H1 (cell line): ENCODE measurements around the gene MACROD2. TPM values are rescaled to one million over a fixed set of nuclear protein-coding genes. Genes with fewer than 3 reads are reported as not detected.

Experiments
- CTCF ChIA-PET: fragments of 300-600 bp; sonication (Branson Sonifier 250); formaldehyde crosslinking; loops from one replicate; lab custom pipeline; 2021; ENCODE audit not compliant: partially characterized antibody; lab: Charles Lee
- POLR2A ChIA-PET: fragments of 300-600 bp; sonication (Branson Sonifier 250); formaldehyde crosslinking; loops from one replicate; lab custom pipeline; 2021; ENCODE audit warnings: inconsistent platforms; ENCODE audit not compliant: partially characterized antibody; lab: Charles Lee
- DNase-seq, 2 experiments: peaks; one replicate each; pipeline versions ENCODE4 v3.0.0 to v3.0.0-alpha.2; 2010 to 2022; ENCODE audit warnings: low spot score in 2 of 2, low read depth in 1 of 2, mixed read lengths in 1 of 2
- FAIRE-seq: peaks from 2 replicates; lab custom pipeline; 2011; peaks lifted over from hg19 to GRCh38; lab: Jason Lieb, UNC
- H2AFZ ChIP-seq: 2 replicates; pipeline ENCODE4 v1.8.1; 2012; ENCODE audit warnings: low read length, inconsistent platforms
- H2AK5ac ChIP-seq: 2 replicates; pipeline ENCODE4 v1.6.1; 2013; ENCODE audit warnings: low read depth, low read length
- H2BK120ac ChIP-seq: replicated peaks from 2 replicates; pipeline ENCODE3; 2013; ENCODE audit warnings: low read depth, low read length, inconsistent platforms
- H2BK12ac ChIP-seq: 2 replicates; pipeline ENCODE4 v1.6.1; 2013; ENCODE audit warnings: low read depth, low read length
- H2BK15ac ChIP-seq: 2 replicates; pipeline ENCODE4 v1.6.1; 2013; ENCODE audit warnings: low read length
- H2BK20ac ChIP-seq: 2 replicates; pipeline ENCODE4 v1.6.1; 2013; ENCODE audit warnings: low read length
- H2BK5ac ChIP-seq: 2 replicates; pipeline ENCODE4 v1.6.1; 2013; ENCODE audit warnings: low read depth, low read length
- H3K14ac ChIP-seq: 2 replicates; pipeline ENCODE4 v1.6.1; 2013; ENCODE audit warnings: inconsistent platforms; ENCODE audit not compliant: insufficient read length
- H3K18ac ChIP-seq: 2 replicates; pipeline ENCODE4 v1.6.1; 2013; ENCODE audit warnings: low read length; ENCODE audit errors: extremely low read depth
- H3K23ac ChIP-seq: 2 replicates; pipeline ENCODE4 v1.6.1; 2013; ENCODE audit warnings: inconsistent platforms; ENCODE audit not compliant: insufficient read length
- H3K23me2 ChIP-seq: 2 replicates; pipeline ENCODE4 v1.6.1; 2013; ENCODE audit warnings: low read depth, low read length
- H3K27ac ChIP-seq: 2 replicates; pipeline ENCODE4 v1.6.1; 2011; ENCODE audit warnings: low read depth, low read length, inconsistent platforms
- H3K27me3 ChIP-seq, 4 experiments: replicated peaks in 1 of 4; 1 replicate in 1 of 4; 2 replicates in 3 of 4; pipeline versions ENCODE4 v1.6.1 to v1.8.1; 2011 to 2013; ENCODE audit warnings: low read length in 3 of 4, mild to moderate bottlenecking in 3 of 4, inconsistent platforms in 2 of 4, mixed read lengths in 2 of 4, moderate library complexity in 1 of 4; ENCODE audit not compliant: control insufficient read depth in 3 of 4, insufficient read depth in 3 of 4; ENCODE audit errors: extremely low read depth in 1 of 4
- H3K36me3 ChIP-seq, 4 experiments: 2 replicates each; pipeline versions ENCODE4 v1.6.1 to v1.8.1; 2011 to 2013; ENCODE audit warnings: mild to moderate bottlenecking in 4 of 4, low read length in 3 of 4, moderate library complexity in 2 of 4, control low read depth in 1 of 4, inconsistent platforms in 1 of 4; ENCODE audit not compliant: insufficient read depth in 4 of 4, control insufficient read depth in 2 of 4
- H3K4ac ChIP-seq: replicated peaks from 2 replicates; pipeline ENCODE3; 2013; ENCODE audit warnings: low read length, low read depth, mixed read lengths, inconsistent platforms; ENCODE audit not compliant: insufficient read length
- H3K4me1 ChIP-seq, 4 experiments: replicated peaks in 1 of 4; 1 replicate in 1 of 4; 2 replicates in 3 of 4; pipeline versions ENCODE4 v1.6.1 to v1.8.1; 2011 to 2013; ENCODE audit warnings: low read length in 3 of 4, inconsistent platforms in 2 of 4, mixed read lengths in 1 of 4; ENCODE audit not compliant: insufficient read depth in 4 of 4, control insufficient read depth in 3 of 4
- H3K4me2 ChIP-seq, 2 experiments: 2 replicates each; pipeline versions ENCODE4 v1.6.1 to v1.8.1; 2011 to 2013; ENCODE audit warnings: low read depth in 2 of 2, low read length in 2 of 2, control low read depth in 1 of 2, inconsistent platforms in 1 of 2, mild to moderate bottlenecking in 1 of 2; ENCODE audit not compliant: insufficient read depth in 1 of 2
- H3K4me3 ChIP-seq, 4 experiments: fragments of 200-600, 300-600 bp in 1 of 4; sonication (generic), shearing (Covaris generic), sonication (Bioruptor Twin) in 1 of 4; 2 replicates each; pipeline versions ENCODE4 v1.5.1 to v1.8.1; 2011 to 2016; ENCODE audit warnings: low read length in 4 of 4, low read depth in 3 of 4, control low read depth in 2 of 4, inconsistent platforms in 2 of 4, mild to moderate bottlenecking in 2 of 4, mixed read lengths in 1 of 4, moderate library complexity in 1 of 4; ENCODE audit not compliant: insufficient read depth in 2 of 4; ENCODE audit errors: extremely low read depth in 1 of 4
- H3K56ac ChIP-seq: replicated peaks from 2 replicates; pipeline ENCODE3; 2013; ENCODE audit warnings: low read depth, mild to moderate bottlenecking, mixed read lengths, low read length, inconsistent platforms; ENCODE audit not compliant: insufficient read length
- H3K79me1 ChIP-seq: 2 replicates; pipeline ENCODE4 v1.6.1; 2013; ENCODE audit warnings: low read depth, low read length, control low read depth
- H3K79me2 ChIP-seq, 2 experiments: 2 replicates each; pipeline versions ENCODE4 v1.6.1 to v1.8.1; 2012 to 2013; ENCODE audit warnings: low read length in 2 of 2, mild to moderate bottlenecking in 2 of 2, inconsistent platforms in 1 of 2; ENCODE audit not compliant: insufficient read depth in 2 of 2, control insufficient read depth in 1 of 2
- H3K9ac ChIP-seq, 4 experiments: replicated peaks in 1 of 4; 1 replicate in 1 of 4; 2 replicates in 3 of 4; pipeline versions ENCODE4 v1.6.1 to v1.8.1; 2011 to 2013; ENCODE audit warnings: low read depth in 3 of 4, low read length in 3 of 4, control low read depth in 2 of 4, mild to moderate bottlenecking in 2 of 4, moderate library complexity in 2 of 4, inconsistent platforms in 1 of 4; ENCODE audit errors: extremely low read depth in 1 of 4
- H3K9me3 ChIP-seq, 2 experiments: 2 replicates each; pipeline versions ENCODE4 v1.6.1 to v1.8.1; 2012 to 2013; ENCODE audit warnings: mild to moderate bottlenecking in 2 of 2, moderate library complexity in 2 of 2, control low read depth in 1 of 2, inconsistent platforms in 1 of 2, low read depth in 1 of 2, low read length in 1 of 2, mixed read lengths in 1 of 2; ENCODE audit not compliant: insufficient read depth in 2 of 2
- H4K20me1 ChIP-seq, 2 experiments: replicated peaks in 1 of 2; 2 replicates each; pipeline versions ENCODE3 to v1.8.1; 2011 to 2013; ENCODE audit warnings: inconsistent platforms in 2 of 2, low read length in 2 of 2, mild to moderate bottlenecking in 1 of 2; ENCODE audit not compliant: insufficient read depth in 2 of 2, control insufficient read depth in 1 of 2
- H4K5ac ChIP-seq: 2 replicates; pipeline ENCODE4 v1.6.1; 2013; ENCODE audit warnings: low read length, low read depth, mixed read lengths, inconsistent platforms; ENCODE audit not compliant: insufficient read length
- H4K8ac ChIP-seq: 2 replicates; pipeline ENCODE4 v1.8.0; 2013; ENCODE audit warnings: mild to moderate bottlenecking, moderate library complexity, low read length, inconsistent platforms; ENCODE audit not compliant: insufficient read depth; ENCODE audit errors: extremely low read depth
- H4K91ac ChIP-seq: replicated peaks from 2 replicates; pipeline ENCODE3; 2013; ENCODE audit warnings: low read length, mixed read lengths, inconsistent platforms; ENCODE audit not compliant: insufficient read length
- ATF3 ChIP-seq: IDR thresholded peaks from 2 replicates; pipeline ENCODE4 v1.6.1; 2011; ENCODE audit warnings: low read depth, mild to moderate bottlenecking, low read length; ENCODE audit not compliant: insufficient read depth
- BCL11A ChIP-seq, 2 experiments: IDR thresholded peaks; one replicate each; pipeline ENCODE4 v1.6.1; 2011; ENCODE audit warnings: low read depth in 2 of 2, low read length in 2 of 2, mild to moderate bottlenecking in 2 of 2
- CBX8 ChIP-seq: fragments of 300-800, 300-1000 bp; sonication (generic); IDR thresholded peaks from 2 replicates; pipeline ENCODE4 v1.7.1; 2016; ENCODE audit warnings: low read depth, low read length, borderline replicate concordance
- CREB1 ChIP-seq: IDR thresholded peaks from 2 replicates; pipeline ENCODE4 v1.6.1; 2012; ENCODE audit warnings: inconsistent platforms
- CTBP2 ChIP-seq: IDR thresholded peaks from 2 replicates; pipeline ENCODE4 v1.7.0; 2011; ENCODE audit warnings: borderline replicate concordance, mild to moderate bottlenecking, moderate library complexity, mixed read lengths, low read length; ENCODE audit not compliant: insufficient read depth, insufficient read length
- GABPA ChIP-seq: IDR thresholded peaks from 2 replicates; pipeline ENCODE4 v1.6.1; 2011; ENCODE audit warnings: mild to moderate bottlenecking, low read length, moderate library complexity, borderline replicate concordance; ENCODE audit not compliant: insufficient read depth
- GTF2F1 ChIP-seq: IDR thresholded peaks from 2 replicates; pipeline ENCODE4 v1.6.1; 2012; ENCODE audit warnings: low read depth, low read length, improper control_type of control experiment, borderline replicate concordance
- KDM1A ChIP-seq: fragments of 200-600, 300-600 bp; sonication (generic); IDR thresholded peaks from 2 replicates; pipeline ENCODE4 v1.7.1; 2016; ENCODE audit warnings: mild to moderate bottlenecking, low read length, borderline replicate concordance
- RBBP5 ChIP-seq: IDR thresholded peaks from 2 replicates; pipeline ENCODE4 v1.7.1; 2012; ENCODE audit warnings: low read depth, mild to moderate bottlenecking, inconsistent platforms, low read length, moderate library complexity, borderline replicate concordance
- SAP30 ChIP-seq: fragments of 300-600 bp; sonication (generic); IDR thresholded peaks from 2 replicates; pipeline ENCODE4 v1.7.1; 2012; ENCODE audit warnings: low read length, moderate library complexity, mild to moderate bottlenecking, inconsistent platforms; ENCODE audit not compliant: insufficient read depth, insufficient replicate concordance
- SIRT6 ChIP-seq: IDR thresholded peaks from one replicate; pipeline ENCODE4 v1.7.1; 2012; ENCODE audit warnings: low read length, inconsistent platforms
- SP4 ChIP-seq: IDR thresholded peaks from 2 replicates; pipeline ENCODE4 v1.6.1; 2012; ENCODE audit warnings: low read length, inconsistent platforms
- ZNF274 ChIP-seq: IDR thresholded peaks from 2 replicates; pipeline ENCODE4 v1.7.0; 2012; ENCODE audit warnings: low read length, borderline replicate concordance; ENCODE audit errors: extremely low read depth
- WGBS, 2 experiments: shearing (Covaris generic) in 1 of 2; methylation state at CpG; one replicate each; pipeline versions ENCODE4 v1.1.6 to v1.1.7; 2013 to 2015; ENCODE audit warnings: low lambda C conversion rate in 2 of 2, mixed read lengths in 2 of 2, inconsistent platforms in 1 of 2, low coverage in 1 of 2, missing lambda C conversion rate in 1 of 2; ENCODE audit not compliant: insufficient replicate concordance in 2 of 2, insufficient coverage in 1 of 2, insufficient read length in 1 of 2; ENCODE audit errors: extremely low coverage in 1 of 2, missing lambda C conversion rate in 1 of 2; 5-methylcytosine and 5-hydroxymethylcytosine counted together
- polyA plus RNA-seq, 7 experiments: library from polyadenylated mRNA; depleted of rRNA in 3 of 7; stranded (reverse) in 5 of 7; unstranded in 2 of 7; fragments of >200 nt in 5 of 7; fragments of 200-250 nt in 2 of 7; gene quantifications; 1 replicate in 5 of 7; 2 replicates in 1 of 7; 4 replicates in 1 of 7; pipeline versions ENCODE4 v1.2.1 to v1.2.3, GENCODE V29; 2011 to 2013; ENCODE audit warnings: missing spikeins in 2 of 7, mixed read lengths in 2 of 7
- total RNA-seq: library from RNA; stranded (reverse); fragmentation: NEBNext Ultra II Directional; extraction: Animal tissue kit (Norgen Biotek cat#: 25700); gene quantifications from 2 replicates; pipeline ENCODE4 v1.2.1, GENCODE V29; 2021

The MACROD2 gene
- total and polyA plus RNA-seq, 2 of the 8 experiments (the other 6 are each of a cell fraction or from before 2014, with no cell fraction given): 0.70 to 3.9 TPM

- H3K18ac ChIP-seq: no peak overlapping the region
- no peak overlapping the region for H3K4me3 ChIP-seq
- no peak overlapping the region for H4K8ac ChIP-seq
- no peak overlapping the region for H3K4ac ChIP-seq
- H3K4me1 ChIP-seq: peaks cover 0 to 3% (median 0%) of the 10 kb centered on the region in 4 experiments; a peak in 1 of 7 replicates
- no peak overlapping the region for H3K14ac ChIP-seq
- H3K56ac ChIP-seq: no peak overlapping the region
- H2BK20ac ChIP-seq: no peak overlapping the region
- H3K23me2 ChIP-seq: no peaks in the 10 kb centered on the region
- H3K9me3 ChIP-seq: no peaks in the 10 kb centered on the region
- H4K5ac ChIP-seq: no peak overlapping the region
- no peak overlapping the region for H2BK120ac ChIP-seq
- no peak overlapping the region for H2AK5ac ChIP-seq
- no peak overlapping the region for H2AFZ ChIP-seq
- H3K79me1 ChIP-seq: no peaks in the 10 kb centered on the region
- H3K4me2 ChIP-seq: no peak overlapping the region
- no peaks in the 10 kb centered on the region for H3K79me2 ChIP-seq
- TF ChIP-seq BCL11A (IDR thresholded peaks at IDR 0.05; ENCODE audit: low read depth in 2 of 2, low read length in 2 of 2) (no peak), CREB1 (no peak), SP4 (no peak), GABPA (no peak), GTF2F1 (no peak), SAP30 (no peak), CBX8 (no peak), ATF3 (no peak), ZNF274 (no peak), CTBP2 (no peak), RBBP5 (no peak), SIRT6 (no peak), KDM1A (no peak)
- POLR2A ChIA-PET: no interaction called here
- H3K27ac ChIP-seq: no peak overlapping the region
- no peak overlapping the region for H2BK12ac ChIP-seq
- CTCF ChIA-PET: no interaction called here
- H4K91ac ChIP-seq: no peak overlapping the region
- no peak for DNase-seq
- FAIRE-seq: no peak
- H3K9ac ChIP-seq: no peak overlapping the region
- no peak overlapping the region for H2BK5ac ChIP-seq
- no peaks in the 10 kb centered on the region for H4K20me1 ChIP-seq
- H2BK15ac ChIP-seq: no peak overlapping the region
- no peak overlapping the region for H3K23ac ChIP-seq
- 97% methylated on average over 9 of the region's 9 CpGs; no CpG with 5 or more reads in 1 of the 2 experiments for WGBS, 2 experiments
- H3K27me3 ChIP-seq: no peaks in the 10 kb centered on the region
- H3K36me3 ChIP-seq: no peaks in the 10 kb centered on the region
Measured at GRCh38 chr20:14820771-14821170, 825.5 kb downstream of the MACROD2 start.
